Activated T-cell treated with anti-CD3 and anti-CD28 coated beads for 1 hour (primary cell): ENCODE results near the gene WNT3A.

Source experiments
- DNase-seq: peaks from one replicate; pipeline ENCODE4 v3.0.0-alpha.2; 2020; ENCODE audit warnings: low read depth

The WNT3A gene

DNA sequence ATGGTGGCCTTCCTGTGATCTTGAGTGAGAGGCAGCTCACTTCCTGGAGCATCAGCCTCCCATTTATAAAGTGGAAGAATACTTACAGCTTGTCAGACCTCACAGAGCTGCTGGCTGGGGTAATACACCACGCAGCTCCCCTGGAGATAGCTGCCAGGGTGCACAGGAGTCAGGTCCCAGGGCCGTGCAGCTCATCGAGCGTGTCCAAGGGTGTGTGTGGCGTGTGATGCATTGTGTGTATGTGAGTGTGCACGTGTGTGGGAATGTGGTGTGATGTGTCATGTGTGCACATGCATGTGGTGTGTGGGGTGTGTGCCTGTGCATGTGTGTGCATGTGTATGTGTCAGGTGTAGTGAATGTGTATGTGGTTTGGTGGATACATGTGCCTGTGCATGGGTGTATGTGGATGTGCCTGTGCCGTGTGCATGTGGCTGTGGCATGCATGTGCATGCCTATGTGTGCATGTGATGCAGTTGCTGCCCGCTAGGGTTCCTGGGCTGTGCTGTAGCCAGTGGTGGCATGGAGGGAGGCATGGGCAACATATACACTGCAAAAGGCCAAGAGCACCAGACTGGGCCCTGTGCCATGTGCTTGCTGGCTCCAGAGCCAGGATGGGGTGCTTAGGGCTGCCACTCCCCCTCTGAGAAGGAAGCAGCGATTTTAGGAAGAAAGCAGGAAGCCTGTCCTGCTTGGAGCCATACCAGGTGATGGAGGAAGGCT lies 24.6 kb downstream of the WNT3A start:
- DNase-seq = no peak

DNA sequence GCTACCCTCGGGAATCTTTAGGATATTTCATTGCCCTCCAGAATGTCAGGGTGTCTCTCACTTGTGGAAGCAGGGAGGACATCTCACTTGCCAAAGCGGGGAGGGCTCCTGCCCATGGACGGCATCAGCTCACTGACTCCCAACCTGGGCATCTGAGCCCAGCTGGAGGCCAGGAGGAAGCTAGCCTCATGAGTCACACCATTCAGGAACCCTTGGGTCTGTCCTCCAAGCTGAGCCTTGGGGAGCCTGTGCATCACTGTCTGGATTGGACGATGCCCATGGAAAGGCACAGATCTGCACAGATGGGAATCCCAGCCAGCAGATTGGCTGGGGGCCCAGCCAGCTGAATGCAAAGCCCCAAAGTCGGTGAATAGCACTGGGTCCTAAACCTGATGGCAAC lies 25.2 kb downstream of the WNT3A start:
- DNase-seq = no peak

- no peak for DNase-seq
Measured at GRCh38 chr1:228033376-228033775, 26.6 kb downstream of the WNT3A start.

DNA sequence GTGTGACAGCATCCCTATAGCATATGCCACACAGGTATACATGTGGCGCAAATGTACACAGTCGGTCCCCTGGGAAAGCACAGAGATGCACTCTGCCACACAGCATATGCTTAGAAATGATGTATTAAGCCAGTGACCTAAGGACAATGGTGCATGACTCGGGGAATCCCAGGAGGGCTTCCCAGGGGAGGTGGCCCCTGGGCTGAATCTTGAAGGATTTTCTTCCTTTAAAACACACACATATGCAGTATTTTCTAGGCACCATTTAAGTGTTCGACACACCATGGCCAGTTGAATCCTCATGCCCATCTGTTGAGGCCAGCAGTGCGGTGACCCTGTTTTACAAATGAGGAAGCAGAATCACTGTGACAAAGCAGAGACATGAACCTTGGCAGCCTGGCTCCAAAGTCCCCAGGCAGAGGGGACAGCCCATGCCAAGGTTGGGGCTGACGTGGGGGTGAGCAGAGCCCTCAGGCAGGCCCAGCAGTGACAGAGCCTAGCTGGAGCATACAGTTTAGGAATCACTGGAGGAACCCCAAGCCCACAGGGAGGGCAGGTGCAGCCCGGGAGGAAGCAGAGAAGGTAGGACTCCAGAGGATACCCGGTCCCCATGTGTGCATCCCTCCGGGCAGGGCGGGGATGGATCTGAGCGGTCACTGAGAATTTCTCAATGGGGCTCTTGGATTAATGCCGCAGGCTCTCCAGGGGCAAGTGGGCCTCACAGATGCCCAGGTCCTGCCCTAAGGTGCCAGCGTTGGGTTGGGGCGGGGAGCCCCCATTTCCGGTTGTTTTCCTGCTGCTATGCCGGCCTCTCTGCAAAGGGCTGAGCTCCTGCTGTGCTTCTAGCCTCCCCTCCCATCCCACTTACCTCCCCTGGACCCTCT lies 28.4 kb downstream of the WNT3A start:
- DNase-seq = no peak

DNA sequence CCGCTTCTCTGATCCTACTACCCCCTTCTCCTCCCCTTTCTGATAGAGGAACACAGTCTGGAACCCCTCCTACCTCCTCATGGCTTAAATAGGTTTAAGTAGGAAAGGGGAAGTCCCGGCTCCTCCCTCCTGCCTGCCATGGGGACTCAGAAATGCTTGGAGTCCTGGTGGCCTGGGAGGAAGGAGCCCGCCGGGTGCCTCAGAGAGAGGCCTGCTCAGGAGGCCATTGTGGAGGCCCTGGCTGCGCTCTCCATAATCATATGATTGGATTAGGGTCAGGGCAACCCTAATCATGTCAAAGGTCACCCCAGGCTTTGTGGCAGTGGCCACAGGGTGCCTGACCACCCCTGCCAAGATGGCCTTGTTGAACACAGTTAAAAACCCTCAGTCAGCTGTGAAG lies 29.0 kb downstream of the WNT3A start:
- no peak for DNase-seq

- no peak for DNase-seq
Measured at GRCh38 chr1:228036701-228037231, 30.0 kb downstream of the WNT3A start.

DNA sequence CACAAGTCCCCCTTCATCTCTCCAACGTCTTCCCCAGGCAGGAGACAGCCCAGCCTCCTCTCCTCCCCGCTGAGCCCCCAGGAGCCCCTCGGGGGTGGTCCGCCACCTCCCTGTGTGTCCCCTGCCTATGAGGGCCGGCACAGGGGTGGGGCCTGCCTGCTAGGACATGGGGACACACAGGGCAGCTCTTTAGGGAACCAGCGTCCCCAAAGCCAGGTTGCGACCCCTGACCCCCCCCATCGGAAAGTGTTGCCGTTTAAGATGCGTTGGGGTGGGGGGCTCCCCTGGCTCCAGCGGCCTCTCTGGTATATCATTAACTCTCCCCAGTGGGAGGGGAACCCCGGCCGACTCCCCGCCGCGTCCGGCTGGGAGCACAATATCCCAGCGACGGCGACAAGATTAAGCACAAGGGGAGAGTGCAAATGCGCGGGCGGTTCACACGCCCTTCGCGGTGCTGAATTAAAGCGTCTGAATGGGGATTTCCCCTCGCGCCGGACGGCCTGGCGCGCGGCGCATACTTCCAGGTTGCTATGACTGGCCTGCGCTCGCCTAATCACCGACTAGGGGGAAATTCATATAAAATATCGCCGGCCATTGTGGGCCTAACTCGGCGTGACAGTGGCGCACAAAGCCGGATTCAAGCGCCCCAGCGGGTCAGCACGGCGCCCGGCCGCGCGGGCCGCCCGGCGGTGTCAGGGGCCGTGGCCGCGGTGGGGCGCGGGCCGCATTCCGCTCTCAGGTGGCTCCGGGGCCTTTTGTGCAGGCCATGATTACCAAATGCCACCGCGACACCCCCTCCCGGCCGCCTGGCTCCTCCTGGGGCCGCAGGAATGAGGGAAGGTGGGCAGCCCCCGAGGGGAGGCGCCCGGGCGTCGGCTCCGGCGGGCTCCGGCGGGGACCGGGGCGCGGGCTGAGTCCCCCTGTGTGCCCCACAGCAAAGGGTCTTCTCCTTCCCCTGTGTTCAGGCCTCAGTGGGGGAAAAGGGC lies 30.9 kb downstream of the WNT3A start:
- DNase-seq = no peak

- DNase-seq = no peak
Measured at GRCh38 chr1:228038387-228039005, 31.7 kb downstream of the WNT3A start.

- DNase-seq = no peak
Measured at GRCh38 chr1:228039006-228039903, 32.5 kb downstream of the WNT3A start.

- no peak for DNase-seq
Measured at GRCh38 chr1:228039986-228040385, 33.2 kb downstream of the WNT3A start.

DNA sequence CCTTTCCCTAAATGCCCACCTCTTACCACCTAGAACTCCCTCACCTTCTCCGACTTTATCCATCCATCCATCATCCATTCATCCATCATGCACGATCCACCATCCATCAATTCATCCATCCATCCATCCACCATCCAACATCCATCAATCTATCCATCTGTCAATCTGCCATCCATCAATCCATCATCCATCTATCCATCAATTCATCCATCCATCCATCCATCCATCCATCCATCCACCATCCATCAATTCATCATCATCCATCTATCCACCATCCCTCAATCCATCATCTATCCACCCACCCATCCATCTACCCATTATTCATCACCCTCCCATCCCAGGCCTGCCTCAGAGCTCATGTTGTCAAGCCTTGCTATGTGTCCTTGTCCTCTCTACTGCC lies 34.5 kb downstream of the WNT3A start:
- DNase-seq = no peak

- no peak for DNase-seq
Measured at GRCh38 chr1:228042508-228042907, 35.7 kb downstream of the WNT3A start.

- no peak for DNase-seq
Measured at GRCh38 chr1:228043281-228043848, 36.6 kb downstream of the WNT3A start.

GRCh38 chr1:228044961-228045360 lies 38.2 kb downstream of the WNT3A start:
- DNase-seq = no peak

DNA sequence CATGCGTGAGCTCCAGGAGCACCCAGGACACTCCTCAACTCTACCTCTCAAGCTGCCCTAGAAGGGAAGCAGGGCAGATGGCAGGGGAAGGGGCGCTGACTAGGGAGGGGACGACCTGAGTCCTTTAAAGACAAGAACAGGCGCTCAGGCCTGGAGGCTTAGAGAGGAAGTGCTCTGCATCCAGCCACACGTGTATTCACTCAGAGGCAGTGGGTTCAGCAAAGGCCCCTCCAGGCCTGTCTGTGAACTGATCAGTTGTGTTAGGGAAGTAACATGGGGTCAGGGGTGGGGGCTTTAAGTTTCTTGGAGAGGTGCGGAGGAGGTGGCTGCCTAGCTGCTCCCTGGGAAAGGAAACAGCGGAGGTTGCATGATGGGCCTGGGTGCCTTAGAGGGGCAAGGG lies 38.6 kb downstream of the WNT3A start:
- no peak for DNase-seq

- DNase-seq = no peak
Measured at GRCh38 chr1:228045871-228046270, 39.1 kb downstream of the WNT3A start.

GRCh38 chr1:228046421-228047182 lies 39.8 kb downstream of the WNT3A start:
- no peak for DNase-seq

- DNase-seq = no peak
Measured at GRCh38 chr1:228047183-228047466, 40.3 kb downstream of the WNT3A start.

DNA sequence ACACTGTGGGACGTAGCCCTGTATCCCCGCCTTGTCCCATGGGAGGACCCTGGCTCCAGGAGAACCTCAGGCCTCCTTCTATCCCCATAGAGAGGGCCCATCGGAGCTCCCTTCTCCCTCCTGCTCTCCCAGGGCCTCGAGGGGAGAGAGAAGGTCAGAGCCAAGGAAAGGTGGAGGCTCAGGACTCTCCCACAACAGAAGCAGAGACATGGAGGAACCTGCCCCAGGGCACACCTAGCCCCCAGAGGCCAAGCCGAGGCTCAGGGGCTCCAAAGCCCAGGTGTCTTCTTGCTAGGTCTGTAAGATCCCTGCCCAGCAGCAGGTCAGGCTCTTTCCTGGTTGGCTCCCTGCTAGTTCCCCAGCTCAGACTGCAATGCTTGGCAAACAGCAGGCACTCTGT lies 41.3 kb downstream of the WNT3A start:
- no peak for DNase-seq
